ENCODE results near the gene CFHR2.
"Not testable (repeated sequence)": the region's sequence is repeated elsewhere in the genome, so short reads cannot be mapped to it uniquely, and the experiment has no call there.

The CFHR2 gene

GRCh38 chr1:196943568-196943967 is at the start of gene CFHR2:
Gene CFHR2, plus strand, starts transcription at chr1:196943738. Its CDS starts 143 bp downstream, at chr1:196943881.
- DNase-seq (ENCODE audit: low spot score) = not testable (repeated sequence)

DNA sequence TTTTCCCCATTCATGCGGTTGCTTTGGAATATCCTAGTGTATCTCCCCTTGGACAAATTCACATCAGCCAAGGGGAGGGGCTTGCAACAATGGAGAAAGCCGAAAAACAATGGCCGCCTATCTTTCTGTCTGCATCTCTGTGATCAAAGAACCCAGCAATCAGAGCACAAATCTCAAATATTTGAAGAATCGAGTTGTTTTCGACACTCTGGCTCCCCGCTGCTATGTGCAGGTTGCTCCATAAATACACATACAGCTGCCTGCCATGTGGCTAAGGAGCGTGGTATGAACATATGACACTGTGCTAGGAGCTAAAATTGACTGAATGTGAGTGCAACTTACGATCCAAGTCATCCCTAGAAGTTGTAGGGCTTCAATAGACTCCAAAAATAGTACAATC is 47.2 kb upstream of the CFHR2 start:
- DNase-seq (ENCODE audit: low spot score) = no peak

DNA sequence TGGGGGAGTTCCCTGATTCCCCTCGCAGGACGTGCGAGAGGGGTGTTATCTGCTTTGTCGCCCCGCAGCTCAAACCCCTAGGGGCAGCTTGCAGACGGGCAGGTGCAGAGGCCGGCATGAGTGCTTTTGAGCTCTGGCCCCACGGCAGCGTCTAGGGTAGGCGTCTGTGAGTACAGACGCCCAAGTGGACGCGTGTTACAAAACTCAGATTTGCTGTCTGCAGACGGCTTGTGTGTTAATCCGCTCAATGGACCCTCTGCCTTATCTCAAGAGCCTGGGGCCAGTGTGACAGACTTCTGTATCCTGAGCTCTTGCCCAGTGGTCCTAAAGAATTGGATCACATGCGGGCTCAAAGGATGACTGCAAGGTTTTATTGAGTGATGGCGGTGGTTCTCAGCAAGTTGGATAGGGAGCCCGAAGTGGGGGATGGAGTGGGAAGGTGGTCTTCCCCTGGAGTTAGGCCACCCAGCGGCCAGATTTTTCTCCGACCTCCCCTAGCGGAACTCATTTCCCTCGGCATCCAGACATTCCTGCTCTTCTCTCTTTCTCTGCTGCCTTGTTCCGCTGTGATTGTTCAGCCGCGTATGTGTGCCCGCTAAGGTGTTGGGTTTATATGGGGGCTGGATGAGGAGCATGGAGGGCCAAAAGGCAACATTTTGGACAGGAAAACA is 46.2 kb upstream of the CFHR2 start:
- DNase-seq (ENCODE audit: low spot score) = no peak

GRCh38 chr1:196902344-196902743 is 41.2 kb upstream of the CFHR2 start:
- no peak for DNase-seq (ENCODE audit: low spot score)

GRCh38 chr1:196910215-196910614 is 33.3 kb upstream of the CFHR2 start:
- DNase-seq (ENCODE audit: low spot score) = no peak

- not testable (repeated sequence) for DNase-seq (ENCODE audit: low spot score)
Observed at GRCh38 chr1:196912283-196912682, 31.3 kb upstream of the CFHR2 start.

GRCh38 chr1:196926839-196927238 is 16.7 kb upstream of the CFHR2 start:
- not testable (repeated sequence) for DNase-seq (ENCODE audit: low spot score)

DNA sequence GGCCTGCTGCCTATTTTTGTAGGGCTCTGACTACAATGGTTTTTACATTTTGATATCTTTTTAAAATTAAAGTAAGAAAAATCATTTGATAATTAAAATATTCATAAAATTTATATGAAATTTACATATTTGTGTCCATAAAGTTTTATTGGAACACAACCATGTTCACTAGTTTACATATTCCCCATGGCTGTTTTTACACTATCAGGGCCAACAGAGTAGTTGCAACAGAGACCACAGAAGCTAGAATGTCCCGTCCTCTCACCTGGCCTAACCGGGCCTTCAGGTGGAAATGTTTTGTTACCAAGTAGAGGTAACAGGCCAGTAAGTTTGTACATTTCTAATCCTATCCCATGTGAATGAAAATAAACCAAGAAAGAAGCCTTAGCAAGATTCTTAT is 10.7 kb upstream of the CFHR2 start:
- not testable (repeated sequence) for DNase-seq (ENCODE audit: low spot score)

- no peak for DNase-seq (ENCODE audit: low spot score)
Observed at GRCh38 chr1:196933531-196934189, 9.9 kb upstream of the CFHR2 start.

GRCh38 chr1:196941474-196941873 is 2.1 kb upstream of the CFHR2 start:
- not testable (repeated sequence) for DNase-seq (ENCODE audit: low spot score)

- peak; percentile 1 for DNase-seq (ENCODE audit: low spot score)
Observed at GRCh38 chr1:196951711-196952394, 8.3 kb downstream of the CFHR2 start.

DNA sequence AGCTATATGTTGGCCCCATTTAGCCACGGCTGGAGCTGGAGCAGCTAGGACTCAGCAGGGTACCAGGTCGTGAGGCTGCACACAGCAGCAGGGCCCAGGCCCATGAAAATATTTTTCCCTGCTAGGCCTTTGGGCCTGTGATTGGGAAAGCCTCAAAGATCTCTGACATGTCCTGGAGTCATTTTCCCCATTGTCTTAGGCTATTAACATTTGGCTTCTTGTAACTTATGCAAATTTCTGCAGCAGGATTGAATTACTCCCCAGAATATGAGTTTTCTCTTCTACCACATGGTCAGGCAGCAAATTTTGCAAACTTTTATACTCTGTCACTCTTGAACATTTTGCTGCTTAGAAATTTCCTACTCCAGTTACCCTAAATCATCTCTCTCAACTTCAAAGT is 11.2 kb downstream of the CFHR2 start:
- DNase-seq (ENCODE audit: low spot score) = no peak

GRCh38 chr1:196955926-196956325 is 12.4 kb downstream of the CFHR2 start:
- no peak for DNase-seq (ENCODE audit: low spot score)

DNA sequence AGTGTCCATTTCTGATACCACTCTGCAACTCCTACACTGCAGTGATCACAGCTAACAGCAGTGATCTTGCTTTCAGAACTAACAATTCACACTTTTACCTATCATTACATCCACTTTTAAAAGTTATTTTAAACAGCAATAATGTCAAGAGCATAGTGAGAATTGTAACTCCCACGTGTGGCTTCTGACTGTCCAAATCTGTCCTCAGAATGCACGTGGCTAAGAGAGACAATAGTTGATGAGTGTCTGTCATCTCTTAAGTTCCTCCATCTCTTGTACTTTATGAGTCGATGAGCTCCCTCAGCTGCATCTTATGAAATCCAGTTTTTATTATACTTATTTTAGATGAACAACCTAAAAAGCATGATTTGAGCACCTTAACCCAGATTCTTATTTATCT is 17.3 kb downstream of the CFHR2 start:
- DNase-seq (ENCODE audit: low spot score) = no peak

- DNase-seq (ENCODE audit: low spot score) = no peak
Observed at GRCh38 chr1:196970182-196970581, 26.6 kb downstream of the CFHR2 start.

GRCh38 chr1:196976278-196976677 is 32.7 kb downstream of the CFHR2 start:
- no peak for DNase-seq (ENCODE audit: low spot score)

DNA sequence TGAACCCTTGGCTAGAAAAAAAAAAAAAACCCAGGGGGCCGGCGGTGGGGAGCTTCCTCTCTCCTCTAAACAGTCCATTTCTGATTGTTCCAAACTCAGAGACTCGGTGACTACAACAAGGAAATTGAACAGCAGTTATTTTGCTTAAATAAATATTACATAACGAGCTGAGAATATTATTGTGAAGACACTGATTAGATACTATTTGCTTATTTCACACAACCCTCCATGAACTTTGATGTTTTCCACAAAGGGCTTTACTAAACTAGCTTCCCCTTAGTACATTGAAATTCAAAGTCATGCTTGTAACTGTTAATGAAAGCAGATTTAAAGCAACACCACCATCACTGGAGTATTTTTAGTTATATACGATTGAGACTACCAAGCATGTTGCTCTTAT is 33.7 kb downstream of the CFHR2 start, which contains the start of gene CFHR5:
Gene CFHR5 (plus strand): TSS at position 279 of the 400 bp plus-strand sequence. CDS start 109 bp downstream, at position 388.
- DNase-seq (ENCODE audit: low spot score) = no peak

DNA sequence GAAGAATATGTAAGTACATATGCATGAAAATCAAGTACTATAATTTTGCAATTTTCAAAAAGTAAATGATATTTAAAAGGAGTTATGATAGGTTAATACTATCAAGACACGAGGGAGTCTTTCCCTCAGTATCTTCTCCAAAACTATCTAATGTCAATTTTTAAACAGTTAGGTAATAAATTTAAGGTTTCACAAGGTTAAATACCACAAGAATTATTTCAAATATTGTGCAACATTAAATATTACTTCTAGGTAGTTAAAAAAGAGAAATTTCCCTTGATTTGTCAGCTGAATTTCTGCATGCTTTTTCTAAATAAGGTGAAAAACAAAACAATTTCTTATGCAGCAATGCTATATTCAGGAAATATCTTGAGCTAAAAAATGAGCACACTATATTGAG is 37.3 kb downstream of the CFHR2 start:
- no peak for DNase-seq (ENCODE audit: low spot score)

GRCh38 chr1:196982247-196982646 is 38.7 kb downstream of the CFHR2 start:
- not testable (repeated sequence) for DNase-seq (ENCODE audit: low spot score)

DNA sequence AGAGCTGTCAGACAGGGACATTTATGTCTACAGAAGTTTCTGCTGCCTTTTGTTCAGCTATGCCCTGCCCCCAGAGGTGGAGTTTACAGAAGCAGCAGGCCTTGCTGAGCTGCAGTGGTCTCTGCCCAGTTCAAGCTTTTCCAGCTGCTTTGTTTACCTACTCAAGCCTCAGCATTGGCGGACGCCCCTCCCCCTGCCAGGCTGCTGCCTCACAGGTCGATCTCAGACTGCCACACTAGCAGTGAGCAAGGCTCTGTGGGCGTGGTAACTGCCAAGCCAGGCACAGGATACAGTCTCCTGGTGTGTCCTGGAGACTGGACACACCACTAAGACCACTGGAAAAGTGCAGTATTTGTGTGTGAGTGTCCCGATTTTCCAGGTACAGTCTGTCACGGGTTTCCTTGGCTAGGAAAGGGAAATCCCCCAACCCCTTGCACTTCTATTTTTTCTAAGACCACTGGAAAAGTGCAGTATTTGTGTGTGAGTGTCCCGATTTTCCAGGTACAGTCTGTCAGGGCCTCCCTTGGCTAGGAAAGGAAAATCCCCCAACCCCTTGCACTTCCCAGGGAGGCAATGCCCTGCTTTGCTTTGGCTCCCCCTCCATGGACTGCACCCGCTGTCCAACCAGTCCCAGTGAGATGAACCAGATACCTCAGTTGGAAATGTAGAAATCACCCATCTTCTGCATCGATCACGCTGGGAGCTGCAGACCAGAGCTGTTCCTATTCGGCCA is 48.5 kb downstream of the CFHR2 start:
- not testable (repeated sequence) for DNase-seq (ENCODE audit: low spot score)

GRCh38 chr1:196993916-196994315 is 50.4 kb downstream of the CFHR2 start:
- no peak for DNase-seq (ENCODE audit: low spot score)

- DNase-seq (ENCODE audit: low spot score) = peak; percentile 79
Observed at GRCh38 chr1:196997423-196997822, 53.9 kb downstream of the CFHR2 start.
